K562 (cell line): ENCODE measurements around the gene ENTREP3. TPM values are rescaled to one million over a fixed set of nuclear protein-coding genes. Genes with fewer than 3 reads are reported as not detected.

Experiments
- ARHGAP35 ChIP-seq: fragments of 450-650 bp; IDR thresholded peaks from 2 replicates; pipeline ENCODE4 v1.6.1; 2018; ENCODE audit not compliant: partially characterized antibody
- BRCA1 ChIP-seq, 2 experiments: fragments of 450-650 bp in 1 of 2; sonication (generic) in 1 of 2; formaldehyde crosslinking in 1 of 2; IDR thresholded peaks; 2 replicates each; pipeline versions ENCODE4 v1.5.0 to v1.6.1; 2017 to 2020; ENCODE audit warnings: mild to moderate bottlenecking in 1 of 2, missing genetic modification reagents in 1 of 2
- CHD1 ChIP-seq: fragments of 200-600 bp; sonication (generic); IDR thresholded peaks from one replicate; pipeline ENCODE4 v1.6.1; 2012; ENCODE audit warnings: mild to moderate bottlenecking, moderate library complexity, low read length, inconsistent platforms
- DEAF1 ChIP-seq: fragments of 450-650 bp; formaldehyde crosslinking; IDR thresholded peaks from 2 replicates; pipeline ENCODE4 v1.4.0; 2020; ENCODE audit warnings: mild to moderate bottlenecking, moderate library complexity
- EZH2 ChIP-seq: IDR thresholded peaks from 2 replicates; pipeline ENCODE4 v1.6.1; 2012; ENCODE audit warnings: low read depth, mild to moderate bottlenecking, inconsistent platforms, low read length, borderline replicate concordance
- FOXJ3 ChIP-seq: sonication (generic); formaldehyde crosslinking; IDR thresholded peaks from 2 replicates; pipeline ENCODE4 v1.4.0; 2020; ENCODE audit warnings: mild to moderate bottlenecking, missing genetic modification reagents
- HDAC6 ChIP-seq: IDR thresholded peaks from 2 replicates; pipeline ENCODE4 v1.6.1; 2012; ENCODE audit warnings: low read depth, mild to moderate bottlenecking, control low read depth, inconsistent platforms, low read length, moderate library complexity
- HNRNPH1 ChIP-seq: fragments of 200-400 bp; formaldehyde crosslinking; optimal IDR thresholded peaks from 2 replicates; pipeline ENCODE3; 2017; ENCODE audit warnings: low read depth, mild to moderate bottlenecking, low read length, moderate library complexity
- ILF3 ChIP-seq: fragments of 450-650 bp; IDR thresholded peaks from 2 replicates; pipeline ENCODE4 v1.6.1; 2018; ENCODE audit warnings: antibody characterized with exemption, mild to moderate bottlenecking, moderate library complexity, borderline replicate concordance
- KAT7 ChIP-seq: sonication (generic); formaldehyde crosslinking; IDR thresholded peaks from 2 replicates; pipeline ENCODE4 v1.8.0; 2022; ENCODE audit warnings: missing genetic modification reagents, mild to moderate bottlenecking, borderline replicate concordance
- NONO ChIP-seq, 2 experiments: fragments of 200-400 bp in 1 of 2; fragments of 450-650 bp in 1 of 2; formaldehyde crosslinking in 1 of 2; IDR thresholded peaks; 2 replicates each; pipeline ENCODE4 v1.6.1; 2017; ENCODE audit warnings: low read depth in 2 of 2, mild to moderate bottlenecking in 2 of 2, moderate library complexity in 2 of 2, low read length in 1 of 2
- PHF20 ChIP-seq: fragments of 450-650 bp; IDR thresholded peaks from 2 replicates; pipeline ENCODE4 v1.6.1; 2018; ENCODE audit not compliant: partially characterized antibody
- POLR2B ChIP-seq: fragments of 450-650 bp; IDR thresholded peaks from 2 replicates; pipeline ENCODE4 v1.6.1; 2018; ENCODE audit warnings: low read depth; ENCODE audit not compliant: partially characterized antibody
- RAD51 ChIP-seq: fragments of 450-650 bp; IDR thresholded peaks from 2 replicates; pipeline ENCODE4 v1.7.1; 2016; ENCODE audit warnings: low read depth, mild to moderate bottlenecking, borderline replicate concordance
- SMARCC2 ChIP-seq: fragments of 450-650 bp; IDR thresholded peaks from 2 replicates; pipeline ENCODE4 v1.6.1; 2017; ENCODE audit warnings: antibody characterized with exemption, moderate library complexity, mild to moderate bottlenecking, low read depth
- TEAD2 ChIP-seq: fragments of 450-650 bp; IDR thresholded peaks from 2 replicates; pipeline ENCODE4 v1.6.1; 2016; ENCODE audit warnings: missing genetic modification characterization, control low read depth, missing compliant biosample characterization
- ZBTB40 ChIP-seq, 2 experiments: fragments of 450-650 bp in 1 of 2; sonication (generic) in 1 of 2; formaldehyde crosslinking in 1 of 2; IDR thresholded peaks; 2 replicates each; pipeline versions ENCODE4 v1.7.1 to v1.9.0; 2016 to 2022; ENCODE audit warnings: inconsistent platforms in 1 of 2, mild to moderate bottlenecking in 1 of 2, missing genetic modification reagents in 1 of 2
- ZNF133 ChIP-seq: fragments of 250-450 bp; sonication (Bioruptor Pico); IDR thresholded peaks from 2 replicates; pipeline ENCODE4 v1.4.0; 2020; ENCODE audit warnings: mild to moderate bottlenecking
- ZNF239 ChIP-seq: fragments of 250-450 bp; sonication (Bioruptor Pico); IDR thresholded peaks from 2 replicates; pipeline ENCODE4 v1.4.0; 2020; ENCODE audit warnings: mild to moderate bottlenecking
- polyA plus RNA-seq, 8 experiments: library from polyadenylated mRNA; depleted of rRNA in 4 of 8; stranded (reverse) in 5 of 8; unstranded in 3 of 8; fragments of >200 nt; fragmentation: Nextera tagmentation in 2 of 8; fragmentation: Illumina TruSeq in 1 of 8; extraction: Ambion mirVana in 2 of 8; extraction: Trizol in 1 of 8; gene quantifications; 2 replicates each; pipeline versions ENCODE4 v1.2.1 to v1.2.3, GENCODE V29; 2011 to 2014; ENCODE audit warnings: inconsistent platforms in 1 of 8, missing spikeins in 1 of 8
- total RNA-seq, 7 experiments: library from RNA; depleted of rRNA in 6 of 7; stranded (reverse); fragments of >200 nt in 6 of 7; fragmentation: Illumina TruSeq in 2 of 7; extraction: Trizol in 2 of 7; gene quantifications; 2 replicates each; pipeline versions ENCODE4 v1.2.1 to v1.2.3, GENCODE V29; 2011 to 2021; ENCODE audit warnings: low replicate concordance in 1 of 7

Gene ENTREP3
- total and polyA plus RNA-seq, 9 of the 15 experiments (the other 6 are each of a cell fraction or from before 2014, with no cell fraction given): 1.9 to 41.8 (median 5.9) TPM

GRCh38 chr1:155301342-155301841 is 46.1 kb upstream of the ENTREP3 start, which contains the start of gene PKLR (continued):
- TF ChIP-seq ILF3: no peak
- TF ChIP-seq POLR2B: peak; percentile 27
- TF ChIP-seq EZH2: no peak
- TF ChIP-seq SMARCC2: peak; percentile 39; the same call in 1 of the 2 replicates
- TF ChIP-seq ARHGAP35: no peak
- no peak for TF ChIP-seq DEAF1 (CRISPR knock-in tag)
- TF ChIP-seq FOXJ3 (CRISPR knock-in tag): no peak
- TF ChIP-seq HNRNPH1: no peak
- no peak for TF ChIP-seq CHD1
- no peak for TF ChIP-seq ZNF239 (CRISPR knock-in tag)
- peak; percentile 63; the same call in 1 of the 2 replicates for TF ChIP-seq KAT7
- no peak for TF ChIP-seq RAD51
- TF ChIP-seq NONO (IDR thresholded peaks at IDR 0.05; ENCODE audit: low read depth in 2 of 2, low read length in 1 of 2): no peak
- no peak for TF ChIP-seq HDAC6
- TF ChIP-seq TEAD2 (tag): no peak
- TF ChIP-seq PHF20: no peak
- no peak for TF ChIP-seq ZBTB40 (IDR thresholded peaks at IDR 0.05)
- no peak for TF ChIP-seq ZBTB40 (CRISPR knock-in tag; IDR thresholded peaks at IDR 0.05)
- TF ChIP-seq ZNF133 (CRISPR knock-in tag): no peak
- TF ChIP-seq BRCA1 (IDR thresholded peaks at IDR 0.05): no peak
- TF ChIP-seq BRCA1 (CRISPR knock-in tag; IDR thresholded peaks at IDR 0.05): no peak
